Mesendoderm (in vitro differentiated cells): Measurements from ENCODE around the gene PHKG2.

Source experiments
- DNase-seq: peaks from one replicate; pipeline ENCODE4 v3.0.0; 2013
- H2AK5ac ChIP-seq: 2 replicates; pipeline ENCODE4 v1.6.1; 2013; ENCODE audit warnings: low read length, inconsistent platforms
- H2BK120ac ChIP-seq: 2 replicates; pipeline ENCODE4 v1.6.1; 2013; ENCODE audit warnings: low read depth, mild to moderate bottlenecking, low read length, moderate library complexity, mixed read lengths
- H2BK15ac ChIP-seq: replicated peaks from 2 replicates; pipeline ENCODE4 v1.6.1; 2013; ENCODE audit warnings: low read depth, mild to moderate bottlenecking, moderate library complexity
- H2BK5ac ChIP-seq: 2 replicates; pipeline ENCODE4 v1.6.1; 2013; ENCODE audit warnings: low read length, inconsistent platforms
- H3K18ac ChIP-seq: 2 replicates; pipeline ENCODE4 v1.6.1; 2013; ENCODE audit warnings: mild to moderate bottlenecking, low read length, mixed read lengths
- H3K23ac ChIP-seq: one replicate; pipeline ENCODE4 v1.6.1; 2013; ENCODE audit warnings: low read length
- H3K27ac ChIP-seq: 2 replicates; pipeline ENCODE4 v1.5.1; 2013; ENCODE audit warnings: low read depth, mild to moderate bottlenecking, inconsistent platforms, low read length, moderate library complexity
- H3K27me3 ChIP-seq: 2 replicates; pipeline ENCODE4 v1.6.1; 2013; ENCODE audit warnings: low read length, control low read depth, mild to moderate bottlenecking, inconsistent platforms; ENCODE audit not compliant: insufficient read depth, poor library complexity
- H3K36me3 ChIP-seq: 2 replicates; pipeline ENCODE4 v1.6.1; 2013; ENCODE audit warnings: low read length, inconsistent platforms; ENCODE audit not compliant: control insufficient read depth, insufficient read depth
- H3K4ac ChIP-seq: one replicate; pipeline ENCODE4 v1.6.1; 2013; ENCODE audit warnings: low read depth, mild to moderate bottlenecking, low read length, moderate library complexity
- H3K4me1 ChIP-seq: 2 replicates; pipeline ENCODE4 v1.6.1; 2013; ENCODE audit warnings: low read depth, low read length, inconsistent platforms; ENCODE audit not compliant: control insufficient read depth
- H3K4me2 ChIP-seq: 2 replicates; pipeline ENCODE4 v1.6.1; 2013; ENCODE audit warnings: low read length
- H3K4me3 ChIP-seq: 2 replicates; pipeline ENCODE4 v1.5.1; 2013; ENCODE audit warnings: mild to moderate bottlenecking, low read length
- H3K56ac ChIP-seq: one replicate; pipeline ENCODE4 v1.6.1; 2013; ENCODE audit warnings: low read length
- H3K79me1 ChIP-seq: 2 replicates; pipeline ENCODE4 v1.6.1; 2013; ENCODE audit warnings: low read length, inconsistent platforms
- H3K79me2 ChIP-seq: 2 replicates; pipeline ENCODE4 v1.6.1; 2013; ENCODE audit warnings: mild to moderate bottlenecking, low read length; ENCODE audit not compliant: control insufficient read depth, insufficient read depth
- H3K9ac ChIP-seq: 2 replicates; pipeline ENCODE4 v1.6.1; 2013; ENCODE audit warnings: low read length, inconsistent platforms
- H4K5ac ChIP-seq: one replicate; pipeline ENCODE4 v1.6.1; 2013; ENCODE audit warnings: low read length
- H4K8ac ChIP-seq: one replicate; pipeline ENCODE4 v1.6.1; 2013; ENCODE audit warnings: low read depth, mild to moderate bottlenecking, control low read depth, low read length, moderate library complexity
- WGBS: extraction: QIAGEN DNeasy Blood & Tissue Kit; methylation state at CpG from one replicate; pipeline ENCODE4 v1.1.7; 2013; ENCODE audit warnings: low lambda C conversion rate, missing lambda C conversion rate; ENCODE audit not compliant: insufficient coverage; ENCODE audit errors: extremely low coverage; 5-methylcytosine and 5-hydroxymethylcytosine counted together

PHKG2 gene

GRCh38 chr16:30748634-30749445 is 615 bp downstream of the PHKG2 start:
- Histone ChIP-seq H2AK5ac (no peak overlapping the region), H3K4me3 (peak overlapping the region; percentile 66), H3K27ac (no peak overlapping the region), H3K4me2 (peak overlapping the region; percentile 50), H2BK120ac (no peak overlapping the region), H3K9ac (peak overlapping the region; percentile 82), H3K79me1 (peaks cover 17% of the 10 kb centered on the region), H3K4ac (no peak overlapping the region), H3K23ac (no peak overlapping the region), H2BK15ac (no peak overlapping the region), H4K8ac (no peak overlapping the region), H3K18ac (peak overlapping the region; percentile 28), H3K56ac (peak overlapping the region; percentile 88), H3K79me2 (peaks cover 20% of the 10 kb centered on the region), H3K36me3 (peaks cover 9% of the 10 kb centered on the region), H3K4me1 (peaks cover 3% of the 10 kb centered on the region), H4K5ac (no peak overlapping the region), H3K27me3 (no peaks in the 10 kb centered on the region), H2BK5ac (no peak overlapping the region)
- peak; percentile 73 for DNase-seq
- no CpG with 5 or more reads among the region's 36 CpGs for WGBS

- Histone ChIP-seq H3K36me3 (peaks cover 13% of the 10 kb centered on the region), H3K4ac (no peak overlapping the region), H3K9ac (no peak overlapping the region), H3K4me1 (peaks cover 3% of the 10 kb centered on the region), H3K56ac (no peak overlapping the region), H3K79me1 (peaks cover 17% of the 10 kb centered on the region), H2BK120ac (no peak overlapping the region), H3K27ac (no peak overlapping the region), H2AK5ac (no peak overlapping the region), H3K79me2 (peaks cover 20% of the 10 kb centered on the region), H3K4me2 (no peak overlapping the region), H3K4me3 (no peak overlapping the region), H3K27me3 (no peaks in the 10 kb centered on the region), H3K18ac (no peak overlapping the region), H4K5ac (no peak overlapping the region), H2BK15ac (no peak overlapping the region), H2BK5ac (no peak overlapping the region), H4K8ac (no peak overlapping the region), H3K23ac (no peak overlapping the region)
- no CpG with 5 or more reads among the region's 4 CpGs for WGBS
- DNase-seq, result no peak
Measured at GRCh38 chr16:30750201-30750600, 2.0 kb downstream of the PHKG2 start.

DNA sequence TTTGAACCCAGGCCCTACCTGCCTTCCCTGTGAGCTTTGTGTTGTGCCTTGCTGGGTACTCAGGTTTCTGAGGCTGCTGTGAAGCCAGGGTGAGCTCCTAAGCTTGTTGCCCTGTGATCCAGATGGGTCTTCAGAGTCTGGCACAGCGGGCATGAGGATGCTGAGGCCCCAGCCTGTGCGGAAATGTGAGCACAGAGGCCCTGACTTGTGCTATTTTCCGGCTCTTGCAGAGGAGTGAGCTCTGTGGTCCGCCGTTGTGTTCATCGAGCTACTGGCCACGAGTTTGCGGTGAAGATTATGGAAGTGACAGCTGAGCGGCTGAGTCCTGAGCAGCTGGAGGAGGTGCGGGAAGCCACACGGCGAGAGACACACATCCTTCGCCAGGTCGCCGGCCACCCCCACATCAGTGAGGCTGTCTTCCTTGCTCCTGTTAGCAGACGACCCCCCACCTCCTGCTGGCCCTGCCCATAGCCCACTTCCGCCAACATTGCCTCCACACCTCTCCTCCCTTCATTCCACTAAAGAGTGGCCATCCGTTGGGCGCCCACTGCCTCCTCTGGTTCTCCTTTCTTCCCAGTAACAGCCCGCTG is 2.7 kb downstream of the PHKG2 start:
- peaks cover 3% of the 10 kb centered on the region for H3K4me1 ChIP-seq
- peaks cover 20% of the 10 kb centered on the region for H3K79me2 ChIP-seq
- H3K56ac ChIP-seq, result no peak overlapping the region
- no peak overlapping the region for H3K4me3 ChIP-seq
- peaks cover 13% of the 10 kb centered on the region for H3K36me3 ChIP-seq
- no peak overlapping the region for H3K4ac ChIP-seq
- peaks cover 17% of the 10 kb centered on the region for H3K79me1 ChIP-seq
- H2BK15ac ChIP-seq, result no peak overlapping the region
- no peaks in the 10 kb centered on the region for H3K27me3 ChIP-seq
- H3K9ac ChIP-seq, result no peak overlapping the region
- no peak overlapping the region for H2BK5ac ChIP-seq
- no peak overlapping the region for H3K4me2 ChIP-seq
- no peak overlapping the region for H4K8ac ChIP-seq
- no peak overlapping the region for H3K18ac ChIP-seq
- no peak for DNase-seq
- H3K27ac ChIP-seq, result no peak overlapping the region
- H2AK5ac ChIP-seq, result no peak overlapping the region
- no peak overlapping the region for H3K23ac ChIP-seq
- WGBS, result no CpG with 5 or more reads among the region's 20 CpGs
- no peak overlapping the region for H2BK120ac ChIP-seq
- no peak overlapping the region for H4K5ac ChIP-seq

- Histone ChIP-seq H2BK5ac (no peak overlapping the region), H3K23ac (no peak overlapping the region), H4K8ac (no peak overlapping the region), H3K79me1 (peaks cover 17% of the 10 kb centered on the region), H3K79me2 (peaks cover 20% of the 10 kb centered on the region), H3K9ac (no peak overlapping the region), H3K4me1 (peaks cover 3% of the 10 kb centered on the region), H2BK15ac (no peak overlapping the region), H2BK120ac (no peak overlapping the region), H4K5ac (no peak overlapping the region), H3K4me3 (no peak overlapping the region), H3K4me2 (no peak overlapping the region), H3K36me3 (peaks cover 14% of the 10 kb centered on the region), H3K56ac (no peak overlapping the region), H3K27me3 (no peaks in the 10 kb centered on the region), H3K27ac (peak overlapping the region; percentile 3), H2AK5ac (no peak overlapping the region), H3K4ac (no peak overlapping the region), H3K18ac (no peak overlapping the region)
- no peak for DNase-seq
- no CpG with 5 or more reads among the region's 4 CpGs for WGBS
Measured at GRCh38 chr16:30753596-30753995, 5.4 kb downstream of the PHKG2 start.

DNA sequence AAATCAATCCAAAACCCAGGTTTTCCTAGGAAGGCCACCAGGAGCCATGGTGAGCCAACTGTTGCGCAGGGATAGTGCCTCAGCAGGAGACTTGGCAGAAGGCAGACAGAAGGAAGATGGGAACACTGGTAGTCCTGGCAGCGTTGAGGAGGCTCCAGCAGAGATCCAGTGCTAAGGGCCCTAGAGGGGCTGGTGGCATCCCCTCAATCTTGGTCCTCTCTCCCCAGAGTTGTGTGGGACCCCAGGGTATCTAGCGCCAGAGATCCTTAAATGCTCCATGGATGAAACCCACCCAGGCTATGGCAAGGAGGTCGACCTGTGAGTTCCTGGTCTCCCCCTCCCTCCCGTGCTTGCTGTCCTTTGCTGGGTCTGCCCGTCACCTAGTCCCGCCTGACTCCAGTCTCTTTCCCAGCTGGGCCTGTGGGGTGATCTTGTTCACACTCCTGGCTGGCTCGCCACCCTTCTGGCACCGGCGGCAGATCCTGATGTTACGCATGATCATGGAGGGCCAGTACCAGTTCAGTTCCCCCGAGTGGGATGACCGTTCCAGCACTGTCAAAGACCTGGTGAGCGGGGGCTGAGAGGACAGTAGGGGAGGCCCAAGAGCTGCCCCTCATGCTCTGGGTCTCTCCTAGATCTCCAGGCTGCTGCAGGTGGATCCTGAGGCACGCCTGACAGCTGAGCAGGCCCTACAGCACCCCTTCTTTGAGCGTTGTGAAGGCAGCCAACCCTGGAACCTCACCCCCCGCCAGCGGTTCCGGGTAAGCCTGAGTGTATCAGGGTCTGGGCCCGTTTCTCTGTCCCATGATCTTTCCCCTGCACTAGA is 7.9 kb downstream of the PHKG2 start:
- no peak overlapping the region for H3K23ac ChIP-seq
- H4K5ac ChIP-seq, result no peak overlapping the region
- no peak overlapping the region for H2BK5ac ChIP-seq
- H4K8ac ChIP-seq, result no peak overlapping the region
- H2BK15ac ChIP-seq, result no peak overlapping the region
- H3K27me3 ChIP-seq, result no peaks in the 10 kb centered on the region
- no CpG with 5 or more reads among the region's 20 CpGs for WGBS
- H2AK5ac ChIP-seq, result no peak overlapping the region
- H3K36me3 ChIP-seq, result peaks cover 14% of the 10 kb centered on the region
- no peak overlapping the region for H3K4me2 ChIP-seq
- H3K56ac ChIP-seq, result no peak overlapping the region
- H2BK120ac ChIP-seq, result no peak overlapping the region
- no peak overlapping the region for H3K18ac ChIP-seq
- no peak for DNase-seq
- H3K79me2 ChIP-seq, result no peaks in the 10 kb centered on the region
- H3K27ac ChIP-seq, result no peak overlapping the region
- H3K4me3 ChIP-seq, result no peak overlapping the region
- H3K9ac ChIP-seq, result no peak overlapping the region
- no peak overlapping the region for H3K4ac ChIP-seq
- H3K79me1 ChIP-seq, result peaks cover 4% of the 10 kb centered on the region
- H3K4me1 ChIP-seq, result no peaks in the 10 kb centered on the region
